HCT116 (cell line): ENCODE measurements around the gene RABGEF1. TPM values are rescaled to one million over a fixed set of nuclear protein-coding genes. Genes with fewer than 3 reads are reported as not detected.

Source experiments
- ATAC-seq: fragments of 200-7000 bp; cut with Tn5 transposase; 2 replicates; pipeline ENCODE4 v1.9.1; 2020; ENCODE audit warnings: mild to moderate bottlenecking, moderate library complexity
- BruUV-seq: library from RNA; stranded (reverse); fragments of 400-500 nt; replicated peaks from 2 replicates; lab custom pipeline; 2021; lab: Mats Ljungman, UMichigan
- CTCF ChIA-PET: fragments of 300-600 bp; sonication (Branson Sonifier 250); formaldehyde crosslinking; loops from one replicate; lab custom pipeline; 2021; ENCODE audit warnings: antibody characterized with exemption; lab: Charles Lee
- POLR2A ChIA-PET: fragments of 300-600, 350-600 bp; sonication (Branson Sonifier 250); formaldehyde crosslinking; loops from one replicate; lab custom pipeline; 2021; ENCODE audit warnings: antibody characterized with exemption; lab: Charles Lee
- RAD21 ChIA-PET, 2 experiments: fragments of 300-600 bp; sonication (Branson Sonifier 250); formaldehyde crosslinking; loops; one replicate each; lab custom pipeline; 2023; ENCODE audit warnings: low total read pairs in 2 of 2; ENCODE audit not compliant: uncharacterized antibody in 2 of 2, unreplicated experiment in 2 of 2, low non-redundant PET in 1 of 2; lab: Charles Lee
- DNase-seq: peaks from one replicate; pipeline ENCODE4 v3.0.0-alpha.2; 2010; ENCODE audit warnings: low read depth, low spot score
- H2AFZ ChIP-seq: fragments of 200-600 bp; shearing (Covaris generic), sonication (generic); 2 replicates; pipeline ENCODE4 v1.6.1; 2017; ENCODE audit warnings: low read depth, mixed run types, mixed read lengths, antibody characterized with exemption, low read length; ENCODE audit not compliant: poor library complexity, severe bottlenecking
- H3K27ac ChIP-seq: 2 replicates; pipeline ENCODE4 v1.5.1; 2012; ENCODE audit warnings: low read depth, low read length
- H3K27me3 ChIP-seq: fragments of 200-600 bp; sonication (generic); 2 replicates; pipeline ENCODE4 v1.6.1; 2016; ENCODE audit warnings: mixed run types, low read length, mixed read lengths; ENCODE audit not compliant: insufficient read depth
- H3K36me3 ChIP-seq, 2 experiments: fragments of 200-500 bp in 1 of 2; fragments of 200-600 bp in 1 of 2; sonication (Bioruptor generic) in 1 of 2; sonication (generic) in 1 of 2; 2 replicates each; pipeline versions ENCODE4 v1.5.1 to v1.6.1; 2014 to 2016; ENCODE audit warnings: low read length in 2 of 2, inconsistent platforms in 1 of 2, mixed read lengths in 1 of 2, mixed run types in 1 of 2; ENCODE audit not compliant: insufficient read depth in 2 of 2, control insufficient read depth in 1 of 2
- H3K4me1 ChIP-seq, 2 experiments: fragments of 200-600 bp in 1 of 2; sonication (generic) in 1 of 2; 2 replicates each; pipeline versions ENCODE4 v1.5.1 to v1.6.1; 2012 to 2017; ENCODE audit warnings: low read length in 2 of 2, inconsistent platforms in 1 of 2, mild to moderate bottlenecking in 1 of 2, mixed read lengths in 1 of 2, mixed run types in 1 of 2, moderate library complexity in 1 of 2; ENCODE audit not compliant: insufficient read depth in 2 of 2, control insufficient read depth in 1 of 2
- H3K4me2 ChIP-seq: fragments of 200-600 bp; sonication (generic); 2 replicates; pipeline ENCODE4 v1.6.1; 2017; ENCODE audit warnings: mixed run types, low read length, mixed read lengths
- H3K4me3 ChIP-seq, 2 experiments: fragments of 200-600 bp in 1 of 2; sonication (generic) in 1 of 2; replicated peaks in 1 of 2; 2 replicates each; pipeline ENCODE4 v1.5.1; 2011 to 2016; ENCODE audit warnings: low read length in 2 of 2, control low read depth in 1 of 2, low read depth in 1 of 2, mild to moderate bottlenecking in 1 of 2, mixed read lengths in 1 of 2, mixed run types in 1 of 2
- H3K79me2 ChIP-seq: fragments of 200-600 bp; sonication (generic); 2 replicates; pipeline ENCODE4 v1.6.1; 2017; ENCODE audit warnings: mild to moderate bottlenecking, mixed run types, low read length, moderate library complexity, mixed read lengths; ENCODE audit not compliant: insufficient read depth
- H3K9ac ChIP-seq: fragments of 200-600 bp; sonication (generic); 2 replicates; pipeline ENCODE4 v1.6.1; 2016; ENCODE audit warnings: low read length, mixed read lengths
- H3K9me2 ChIP-seq: fragments of 200-600 bp; sonication (generic), shearing (Covaris generic); 2 replicates; pipeline ENCODE4 v1.6.1; 2017; ENCODE audit warnings: mixed run types, mild to moderate bottlenecking, moderate library complexity; ENCODE audit not compliant: insufficient read depth
- H3K9me3 ChIP-seq, 2 experiments: fragments of 200-500 bp in 1 of 2; fragments of 200-600 bp in 1 of 2; sonication (Bioruptor generic) in 1 of 2; sonication (generic) in 1 of 2; 2 replicates each; pipeline ENCODE4 v1.6.1; 2014 to 2017; ENCODE audit warnings: low read length in 2 of 2, mixed read lengths in 2 of 2, inconsistent platforms in 1 of 2, low read depth in 1 of 2, mild to moderate bottlenecking in 1 of 2, mixed run types in 1 of 2, moderate library complexity in 1 of 2; ENCODE audit not compliant: control insufficient read depth in 1 of 2, insufficient read depth in 1 of 2
- H4K20me1 ChIP-seq: fragments of 200-600 bp; sonication (generic), shearing (Covaris generic); 2 replicates; pipeline ENCODE4 v1.6.1; 2017; ENCODE audit warnings: mixed run types, mild to moderate bottlenecking, moderate library complexity; ENCODE audit not compliant: insufficient read depth
- CBX3 ChIP-seq: IDR thresholded peaks from 2 replicates; pipeline ENCODE4 v1.6.1; 2012; ENCODE audit warnings: low read depth
- CEBPB ChIP-seq: IDR thresholded peaks from 2 replicates; pipeline ENCODE4 v1.6.1; 2012; ENCODE audit warnings: low read depth
- EGR1 ChIP-seq: IDR thresholded peaks from 2 replicates; pipeline ENCODE4 v1.6.1; 2012; ENCODE audit warnings: low read depth
- EZH2phosphoT487 ChIP-seq: fragments of 200-600 bp; IDR thresholded peaks from 2 replicates; pipeline ENCODE4 v1.6.1; 2018; ENCODE audit warnings: antibody characterized with exemption, borderline replicate concordance
- FOSL1 ChIP-seq: IDR thresholded peaks from 2 replicates; pipeline ENCODE4 v1.6.1; 2012; ENCODE audit warnings: low read depth
- POLR2A ChIP-seq: IDR thresholded peaks from 2 replicates; pipeline ENCODE4 v1.7.0; 2011; ENCODE audit warnings: borderline replicate concordance; ENCODE audit not compliant: insufficient read depth, insufficient read length; ENCODE audit errors: extremely low read depth
- POLR2AphosphoS5 ChIP-seq: IDR thresholded peaks from 2 replicates; pipeline ENCODE4 v1.6.1; 2011; ENCODE audit warnings: mild to moderate bottlenecking, low read depth, low read length, moderate library complexity
- RAD21 ChIP-seq: IDR thresholded peaks from 2 replicates; pipeline ENCODE4 v1.6.1; 2012; ENCODE audit warnings: low read depth, mild to moderate bottlenecking
- SIN3A ChIP-seq: IDR thresholded peaks from 2 replicates; pipeline ENCODE4 v1.6.1; 2012; ENCODE audit warnings: low read depth
- SRF ChIP-seq: IDR thresholded peaks from 2 replicates; pipeline ENCODE4 v1.6.1; 2012; ENCODE audit warnings: low read depth
- TCF7L2 ChIP-seq: IDR thresholded peaks from 2 replicates; pipeline ENCODE4 v1.7.0; 2011; ENCODE audit warnings: borderline replicate concordance, inconsistent platforms; ENCODE audit not compliant: insufficient read depth, insufficient read length; ENCODE audit errors: extremely low read depth
- intact Hi-C: fragments of 100-400 bp; cut with micrococcal nuclease; formaldehyde crosslinking; loops from 2 replicates; pipeline ENCODE4 v1.10.0; 2022
- total RNA-seq: library from RNA; stranded (reverse); gene quantifications from one replicate; pipeline ENCODE4 v1.2.1, GENCODE V29; 2021; ENCODE audit not compliant: unreplicated experiment
- TF ChIP-seq, protein P1 (sequence below): IDR thresholded peaks from 2 replicates; pipeline ENCODE4 v1.6.1; 2011; ENCODE audit warnings: mild to moderate bottlenecking, low read length, moderate library complexity; ENCODE audit not compliant: insufficient replicate concordance; ENCODE audit errors: extremely low read depth
- TF ChIP-seq, protein P2 (sequence below), 3 experiments: fragments of 200-600 bp in 1 of 3; sonication (generic) in 1 of 3; IDR thresholded peaks in 2 of 3; conservative IDR thresholded peaks in 1 of 3; 2 replicates each; pipeline ENCODE4 v1.5.1; 2012 to 2017; ENCODE audit warnings: low read depth in 2 of 3, low read length in 2 of 3, antibody characterized with exemption in 1 of 3, borderline replicate concordance in 1 of 3, control low read depth in 1 of 3, mild to moderate bottlenecking in 1 of 3, mixed read lengths in 1 of 3, mixed run types in 1 of 3, moderate library complexity in 1 of 3; ENCODE audit not compliant: insufficient read depth in 1 of 3
- TF ChIP-seq, protein P3 (sequence below): IDR thresholded peaks from 2 replicates; pipeline ENCODE4 v1.6.1; 2012
- TF ChIP-seq, protein P4 (sequence below): IDR thresholded peaks from 2 replicates; pipeline ENCODE4 v1.6.1; 2012; ENCODE audit warnings: low read depth
- TF ChIP-seq, protein P5 (sequence below): IDR thresholded peaks from 2 replicates; pipeline ENCODE4 v1.6.1; 2012

Gene RABGEF1
- total RNA-seq, 1 experiment from 2014 or later = 22.9 TPM

DNA sequence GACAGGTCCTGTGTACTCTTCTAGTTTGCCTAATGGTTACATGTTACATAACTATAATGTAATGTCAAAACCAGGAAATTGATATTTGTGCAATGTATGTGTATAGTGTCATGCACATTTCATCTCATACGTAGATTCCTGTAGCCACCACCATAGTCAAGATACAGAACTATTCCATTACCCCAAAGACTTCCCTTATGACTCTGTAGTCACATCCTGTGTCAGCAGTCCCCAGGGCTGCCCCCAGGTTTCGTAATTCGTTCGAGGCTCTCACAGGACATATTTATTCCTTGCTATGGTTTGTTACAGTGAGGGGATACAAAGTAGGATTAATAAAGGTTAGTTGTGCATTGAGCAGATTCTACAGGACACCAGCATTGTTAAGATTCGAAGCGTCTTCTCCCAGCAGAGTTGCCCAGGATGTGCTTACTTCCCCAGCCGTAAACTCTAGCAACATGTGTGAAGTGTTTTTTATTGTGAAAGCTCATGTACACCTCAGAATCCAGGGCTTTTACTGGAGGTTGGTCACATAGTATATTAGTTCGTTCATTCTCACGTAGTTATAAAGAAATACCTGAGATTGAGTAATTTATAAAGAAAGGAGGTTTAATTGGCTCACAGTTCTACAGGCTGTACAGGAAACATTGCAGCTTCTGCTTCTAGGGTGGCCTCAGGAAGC is 18.6 kb downstream of the RABGEF1 start:
- ATAC-seq = no peak
- H3K79me2 ChIP-seq = peaks cover 71% of the 10 kb centered on the region
- CTCF ChIA-PET = no interaction called here

More for the DNA sequence above, 18.6 kb downstream of the RABGEF1 start:
- Histone ChIP-seq H3K4me1 (no peaks in the 10 kb centered on the region), H3K9me3 (no peaks in the 10 kb centered on the region), H3K9ac (no peak overlapping the region), H4K20me1 (no peaks in the 10 kb centered on the region), H3K4me2 (no peak overlapping the region)
- intact Hi-C loops = no loop called here
- no TSS peak for BruUV-seq
- RAD21 ChIA-PET = no interaction called here
- TF ChIP-seq FOSL1 = no peak
- TF ChIP-seq POLR2AphosphoS5 = no peak
- TF ChIP-seq, protein P1, sequence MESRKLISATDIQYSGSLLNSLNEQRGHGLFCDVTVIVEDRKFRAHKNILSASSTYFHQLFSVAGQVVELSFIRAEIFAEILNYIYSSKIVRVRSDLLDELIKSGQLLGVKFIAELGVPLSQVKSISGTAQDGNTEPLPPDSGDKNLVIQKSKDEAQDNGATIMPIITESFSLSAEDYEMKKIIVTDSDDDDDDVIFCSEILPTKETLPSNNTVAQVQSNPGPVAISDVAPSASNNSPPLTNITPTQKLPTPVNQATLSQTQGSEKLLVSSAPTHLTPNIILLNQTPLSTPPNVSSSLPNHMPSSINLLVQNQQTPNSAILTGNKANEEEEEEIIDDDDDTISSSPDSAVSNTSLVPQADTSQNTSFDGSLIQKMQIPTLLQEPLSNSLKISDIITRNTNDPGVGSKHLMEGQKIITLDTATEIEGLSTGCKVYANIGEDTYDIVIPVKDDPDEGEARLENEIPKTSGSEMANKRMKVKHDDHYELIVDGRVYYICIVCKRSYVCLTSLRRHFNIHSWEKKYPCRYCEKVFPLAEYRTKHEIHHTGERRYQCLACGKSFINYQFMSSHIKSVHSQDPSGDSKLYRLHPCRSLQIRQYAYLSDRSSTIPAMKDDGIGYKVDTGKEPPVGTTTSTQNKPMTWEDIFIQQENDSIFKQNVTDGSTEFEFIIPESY = no peak
- TF ChIP-seq EZH2phosphoT487 = no peak
- TF ChIP-seq SIN3A = no peak
- no peak for TF ChIP-seq CBX3
- TF ChIP-seq TCF7L2 = no peak
- TF ChIP-seq EGR1 = no peak
- TF ChIP-seq RAD21 = no peak
- TF ChIP-seq, protein P2, sequence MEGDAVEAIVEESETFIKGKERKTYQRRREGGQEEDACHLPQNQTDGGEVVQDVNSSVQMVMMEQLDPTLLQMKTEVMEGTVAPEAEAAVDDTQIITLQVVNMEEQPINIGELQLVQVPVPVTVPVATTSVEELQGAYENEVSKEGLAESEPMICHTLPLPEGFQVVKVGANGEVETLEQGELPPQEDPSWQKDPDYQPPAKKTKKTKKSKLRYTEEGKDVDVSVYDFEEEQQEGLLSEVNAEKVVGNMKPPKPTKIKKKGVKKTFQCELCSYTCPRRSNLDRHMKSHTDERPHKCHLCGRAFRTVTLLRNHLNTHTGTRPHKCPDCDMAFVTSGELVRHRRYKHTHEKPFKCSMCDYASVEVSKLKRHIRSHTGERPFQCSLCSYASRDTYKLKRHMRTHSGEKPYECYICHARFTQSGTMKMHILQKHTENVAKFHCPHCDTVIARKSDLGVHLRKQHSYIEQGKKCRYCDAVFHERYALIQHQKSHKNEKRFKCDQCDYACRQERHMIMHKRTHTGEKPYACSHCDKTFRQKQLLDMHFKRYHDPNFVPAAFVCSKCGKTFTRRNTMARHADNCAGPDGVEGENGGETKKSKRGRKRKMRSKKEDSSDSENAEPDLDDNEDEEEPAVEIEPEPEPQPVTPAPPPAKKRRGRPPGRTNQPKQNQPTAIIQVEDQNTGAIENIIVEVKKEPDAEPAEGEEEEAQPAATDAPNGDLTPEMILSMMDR (IDR thresholded peaks at IDR 0.05 in 2 of 3, conservative IDR thresholded peaks at IDR 0.05 in 1 of 3; ENCODE audit: borderline replicate concordance in 1 of 3, insufficient read depth in 1 of 3, low read depth in 2 of 3, low read length in 2 of 3) = no peak
- TF ChIP-seq CEBPB = no peak
- TF ChIP-seq SRF = no peak
- TF ChIP-seq, protein P3, sequence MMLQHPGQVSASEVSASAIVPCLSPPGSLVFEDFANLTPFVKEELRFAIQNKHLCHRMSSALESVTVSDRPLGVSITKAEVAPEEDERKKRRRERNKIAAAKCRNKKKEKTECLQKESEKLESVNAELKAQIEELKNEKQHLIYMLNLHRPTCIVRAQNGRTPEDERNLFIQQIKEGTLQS = no peak
- TF ChIP-seq POLR2A = no peak
- TF ChIP-seq, protein P4, sequence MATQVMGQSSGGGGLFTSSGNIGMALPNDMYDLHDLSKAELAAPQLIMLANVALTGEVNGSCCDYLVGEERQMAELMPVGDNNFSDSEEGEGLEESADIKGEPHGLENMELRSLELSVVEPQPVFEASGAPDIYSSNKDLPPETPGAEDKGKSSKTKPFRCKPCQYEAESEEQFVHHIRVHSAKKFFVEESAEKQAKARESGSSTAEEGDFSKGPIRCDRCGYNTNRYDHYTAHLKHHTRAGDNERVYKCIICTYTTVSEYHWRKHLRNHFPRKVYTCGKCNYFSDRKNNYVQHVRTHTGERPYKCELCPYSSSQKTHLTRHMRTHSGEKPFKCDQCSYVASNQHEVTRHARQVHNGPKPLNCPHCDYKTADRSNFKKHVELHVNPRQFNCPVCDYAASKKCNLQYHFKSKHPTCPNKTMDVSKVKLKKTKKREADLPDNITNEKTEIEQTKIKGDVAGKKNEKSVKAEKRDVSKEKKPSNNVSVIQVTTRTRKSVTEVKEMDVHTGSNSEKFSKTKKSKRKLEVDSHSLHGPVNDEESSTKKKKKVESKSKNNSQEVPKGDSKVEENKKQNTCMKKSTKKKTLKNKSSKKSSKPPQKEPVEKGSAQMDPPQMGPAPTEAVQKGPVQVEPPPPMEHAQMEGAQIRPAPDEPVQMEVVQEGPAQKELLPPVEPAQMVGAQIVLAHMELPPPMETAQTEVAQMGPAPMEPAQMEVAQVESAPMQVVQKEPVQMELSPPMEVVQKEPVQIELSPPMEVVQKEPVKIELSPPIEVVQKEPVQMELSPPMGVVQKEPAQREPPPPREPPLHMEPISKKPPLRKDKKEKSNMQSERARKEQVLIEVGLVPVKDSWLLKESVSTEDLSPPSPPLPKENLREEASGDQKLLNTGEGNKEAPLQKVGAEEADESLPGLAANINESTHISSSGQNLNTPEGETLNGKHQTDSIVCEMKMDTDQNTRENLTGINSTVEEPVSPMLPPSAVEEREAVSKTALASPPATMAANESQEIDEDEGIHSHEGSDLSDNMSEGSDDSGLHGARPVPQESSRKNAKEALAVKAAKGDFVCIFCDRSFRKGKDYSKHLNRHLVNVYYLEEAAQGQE = no peak
- TF ChIP-seq, protein P5, sequence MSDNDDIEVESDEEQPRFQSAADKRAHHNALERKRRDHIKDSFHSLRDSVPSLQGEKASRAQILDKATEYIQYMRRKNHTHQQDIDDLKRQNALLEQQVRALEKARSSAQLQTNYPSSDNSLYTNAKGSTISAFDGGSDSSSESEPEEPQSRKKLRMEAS = no peak
- TF ChIP-seq, all 23 proteins: peak for 0
- no peaks in the 10 kb centered on the region for H3K36me3 ChIP-seq
- H3K27ac ChIP-seq = no peak overlapping the region
- no peak for DNase-seq
- no peaks in the 10 kb centered on the region for H3K27me3 ChIP-seq
- H3K9me2 ChIP-seq = no peaks in the 10 kb centered on the region
- no peak overlapping the region for H2AFZ ChIP-seq
- no peak overlapping the region for H3K4me3 ChIP-seq
- POLR2A ChIA-PET = no interaction called here
